HCEC 1CT (cell line): ENCODE measurements around the gene ADCY1.

Source experiments
- DNase-seq: peaks from one replicate; pipeline ENCODE4 v3.0.0-alpha.2; 2017

The ADCY1 gene

DNA sequence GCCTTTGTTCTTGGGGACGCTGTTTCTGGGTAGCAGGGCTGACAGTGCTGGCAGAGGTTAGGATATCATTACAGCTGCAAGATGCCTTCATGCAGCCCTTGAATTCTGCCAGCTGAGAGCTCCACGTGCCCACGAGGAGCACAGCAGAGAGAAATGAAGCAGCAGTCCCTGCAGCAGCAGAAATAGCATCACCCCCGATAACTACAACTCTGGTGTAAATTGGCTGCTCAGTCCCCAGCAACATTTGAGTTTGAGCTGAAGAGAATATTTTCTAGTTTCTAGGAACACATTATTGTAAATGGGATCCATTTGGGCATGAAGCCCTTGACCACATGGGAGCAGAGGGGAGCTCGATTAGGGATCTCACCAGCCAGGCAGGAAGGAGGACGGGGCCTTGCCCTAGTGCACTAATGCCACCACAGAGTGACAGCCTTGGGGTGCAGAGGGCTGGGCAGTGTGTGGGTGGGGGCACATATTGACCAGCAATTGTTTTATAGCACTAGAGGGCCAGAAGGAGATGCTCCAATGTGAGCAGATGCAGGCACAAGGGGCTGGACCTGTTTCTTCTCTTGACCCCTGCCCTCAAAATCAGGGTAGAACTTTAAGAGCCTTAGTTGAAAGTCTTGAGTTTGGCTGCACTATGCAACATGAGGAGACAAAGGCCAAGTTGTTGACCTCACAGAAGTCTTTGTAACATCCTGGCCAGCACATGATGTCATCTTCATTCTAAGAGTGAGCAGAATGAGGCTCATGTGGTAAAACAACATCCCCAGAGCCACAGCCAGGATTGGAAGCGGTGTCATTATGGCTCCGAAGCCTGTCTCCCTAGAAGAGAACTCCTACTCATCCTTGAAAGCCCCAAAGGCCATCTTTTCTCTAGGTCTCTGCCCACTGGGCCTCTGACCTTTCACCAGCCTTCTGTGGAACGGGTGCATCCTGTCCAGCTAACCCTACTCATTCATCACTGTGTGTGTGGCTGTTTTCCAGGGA lies 52.6 kb downstream of the ADCY1 start:
- no peak for DNase-seq

- no peak for DNase-seq
Observed at GRCh38 chr7:45627691-45628456, 53.7 kb downstream of the ADCY1 start.

GRCh38 chr7:45631569-45631968 lies 57.4 kb downstream of the ADCY1 start:
- no peak for DNase-seq

DNA sequence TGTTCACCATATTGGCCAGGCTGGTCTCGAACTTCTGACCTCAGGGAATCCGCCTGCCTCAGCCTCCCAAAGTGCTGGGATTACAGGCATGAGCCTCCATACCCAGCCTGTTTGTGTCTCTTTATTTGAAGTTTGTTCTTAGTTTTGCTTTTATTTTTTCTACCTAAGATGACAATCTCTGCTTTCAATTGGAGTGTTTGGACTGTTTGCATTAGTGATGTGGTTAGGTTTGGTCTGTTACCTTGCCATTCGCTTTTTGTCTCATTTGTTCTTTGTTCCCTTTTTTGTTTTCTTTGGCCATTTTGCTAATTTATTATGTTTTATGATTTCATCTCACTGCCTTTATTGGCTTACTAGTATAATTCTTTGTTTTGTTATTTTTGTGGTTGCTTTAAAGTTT lies 62.6 kb downstream of the ADCY1 start:
- no peak for DNase-seq

DNA sequence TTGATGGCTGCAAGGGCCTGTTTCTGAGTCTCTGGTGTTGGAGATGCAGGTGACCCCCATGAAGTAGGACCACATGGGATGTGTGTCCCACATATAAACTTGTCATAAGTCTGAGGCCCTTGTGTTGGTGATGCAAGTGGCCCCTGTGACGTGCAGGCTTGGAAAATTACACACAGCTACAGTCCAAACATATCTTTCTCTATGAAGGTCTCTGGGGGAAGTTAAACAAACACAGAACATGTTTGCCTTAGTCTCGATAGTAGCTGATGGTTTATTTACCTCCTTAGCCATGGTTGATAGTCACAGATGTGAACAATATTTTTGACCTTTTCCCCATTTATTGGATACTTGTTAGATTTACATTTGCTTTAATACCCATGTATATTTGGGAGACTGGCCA lies 64.7 kb downstream of the ADCY1 start:
- no peak for DNase-seq

- DNase-seq: no peak
Observed at GRCh38 chr7:45642044-45642443, 67.9 kb downstream of the ADCY1 start.

GRCh38 chr7:45643630-45644029 lies 69.5 kb downstream of the ADCY1 start:
- DNase-seq: no peak

- DNase-seq: no peak
Observed at GRCh38 chr7:45644237-45644636, 70.1 kb downstream of the ADCY1 start.

DNA sequence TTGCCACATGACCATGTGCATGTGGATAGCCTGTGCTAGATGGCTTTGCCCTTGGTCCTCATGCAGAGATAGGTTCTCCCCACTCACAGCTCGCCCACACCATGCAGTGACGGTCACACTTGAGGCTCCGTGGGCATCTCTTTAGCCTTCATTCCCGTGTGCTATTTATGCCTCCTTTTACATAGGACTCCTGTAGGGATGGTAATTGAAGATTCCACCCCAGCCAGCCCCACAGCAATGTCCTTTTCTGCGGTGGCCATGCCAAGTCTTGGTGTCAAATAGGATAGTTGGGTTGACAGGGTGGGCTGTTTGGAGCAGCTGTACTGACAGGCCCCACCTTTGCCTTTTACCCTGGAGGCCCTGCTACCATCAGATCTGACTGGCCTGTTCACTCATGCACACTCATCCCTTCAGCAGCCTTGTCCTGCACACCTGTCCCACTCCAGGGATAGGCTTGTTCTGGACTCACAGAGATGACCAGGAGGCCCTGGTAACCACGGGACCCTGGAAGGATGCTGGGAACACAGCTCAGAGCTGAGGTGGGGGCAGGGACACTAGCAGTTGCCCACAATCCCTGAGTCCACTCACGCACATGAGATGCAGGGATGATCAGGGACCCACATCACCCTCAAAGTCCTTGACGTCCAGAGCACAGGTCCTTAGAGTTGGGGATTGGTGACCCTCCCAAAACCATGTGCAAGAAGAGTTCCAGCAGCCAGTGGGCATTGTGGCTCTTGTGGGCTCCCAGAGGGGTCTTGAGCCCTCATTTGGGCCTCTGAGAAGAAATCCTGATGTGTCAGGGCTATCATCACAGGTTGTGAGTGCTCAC lies 71.2 kb downstream of the ADCY1 start:
- no peak for DNase-seq

DNA sequence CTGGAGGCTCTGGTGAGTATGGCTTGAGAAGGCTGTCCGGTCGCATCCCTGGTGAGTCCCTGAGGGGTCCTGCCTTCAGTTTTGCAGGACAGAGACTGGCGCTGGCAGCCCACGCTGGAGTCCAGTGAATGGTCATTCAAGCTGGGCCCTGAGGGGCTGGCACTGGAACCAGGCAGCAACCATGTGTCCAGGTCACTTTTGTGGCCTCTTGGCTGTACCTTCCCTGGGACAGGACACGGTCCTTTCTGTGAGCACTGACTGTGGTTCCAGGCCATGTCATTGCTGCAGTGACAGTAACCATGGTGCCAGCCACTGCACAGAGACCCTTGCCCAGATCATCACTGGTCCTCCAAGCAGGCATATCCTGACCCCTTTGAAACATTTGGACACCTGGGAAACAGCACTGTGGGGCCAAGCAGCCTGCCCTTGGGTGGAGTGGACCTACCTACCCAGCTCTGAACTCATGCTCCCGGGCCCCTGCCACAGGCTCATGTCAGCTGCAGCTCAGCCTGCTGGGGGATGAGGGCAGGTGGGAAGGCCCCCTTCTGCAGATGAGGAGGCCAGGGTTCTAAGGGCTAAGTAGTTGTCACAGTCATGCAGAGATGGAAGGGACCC lies 72.1 kb downstream of the ADCY1 start:
- DNase-seq: no peak

DNA sequence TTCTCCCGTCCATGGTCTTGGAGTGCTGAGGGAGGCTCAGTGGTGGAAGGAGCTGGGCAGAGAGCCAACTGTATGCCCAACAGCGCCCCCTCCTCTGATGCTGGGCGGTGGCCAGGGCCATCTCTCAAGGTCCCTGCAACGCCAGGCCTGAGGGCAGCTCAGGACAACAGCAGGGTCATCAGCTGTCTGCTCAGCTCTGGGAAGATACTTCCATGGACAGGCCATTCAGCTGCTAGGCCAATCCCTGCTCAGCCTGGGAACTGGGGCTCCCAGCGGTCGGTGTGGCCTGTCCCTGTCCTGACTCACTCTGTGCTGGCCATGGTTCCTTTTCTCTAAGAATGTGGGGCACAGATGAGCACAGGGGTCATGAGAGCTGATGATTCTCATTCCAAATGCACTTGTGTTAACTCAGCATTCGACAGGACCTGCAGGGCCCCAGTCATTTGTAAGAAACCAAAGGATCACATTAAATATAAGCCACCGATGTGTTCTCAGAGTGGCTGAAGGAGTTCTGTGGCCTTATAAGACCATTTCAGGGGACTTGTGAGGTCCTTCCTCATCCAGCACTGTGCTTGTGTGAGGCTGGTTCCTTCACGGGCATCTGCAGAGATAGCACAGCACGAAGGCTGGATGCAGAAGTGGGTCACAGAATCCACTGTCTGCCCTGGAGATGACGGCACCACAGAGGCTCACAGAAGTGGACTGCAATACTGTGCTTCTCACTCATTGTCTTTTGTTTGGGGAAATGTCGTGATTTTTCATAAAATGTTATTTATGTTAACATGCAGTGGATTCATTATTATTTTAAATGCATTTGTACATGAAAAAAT lies 73.0 kb downstream of the ADCY1 start:
- peak; percentile 18 for DNase-seq

- no peak for DNase-seq
Observed at GRCh38 chr7:45647967-45648670, 74.0 kb downstream of the ADCY1 start.

DNA sequence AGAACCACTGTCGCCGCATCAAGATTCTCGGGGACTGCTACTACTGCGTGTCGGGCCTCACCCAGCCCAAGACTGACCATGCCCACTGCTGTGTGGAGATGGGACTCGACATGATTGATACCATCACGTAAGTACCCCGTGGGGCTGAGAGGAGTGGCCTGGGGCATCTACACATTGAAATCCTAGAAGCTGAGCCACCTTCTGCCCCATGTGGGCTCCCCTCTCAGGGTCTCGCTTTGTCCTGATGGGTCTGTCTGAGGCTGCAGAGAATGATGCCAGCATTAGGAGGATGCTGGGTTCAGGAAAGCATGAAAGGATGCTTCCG lies 74.5 kb downstream of the ADCY1 start:
- no peak for DNase-seq

GRCh38 chr7:45649560-45650346 lies 75.6 kb downstream of the ADCY1 start:
- DNase-seq: no peak

GRCh38 chr7:45650404-45651394 lies 76.5 kb downstream of the ADCY1 start:
- no peak for DNase-seq

DNA sequence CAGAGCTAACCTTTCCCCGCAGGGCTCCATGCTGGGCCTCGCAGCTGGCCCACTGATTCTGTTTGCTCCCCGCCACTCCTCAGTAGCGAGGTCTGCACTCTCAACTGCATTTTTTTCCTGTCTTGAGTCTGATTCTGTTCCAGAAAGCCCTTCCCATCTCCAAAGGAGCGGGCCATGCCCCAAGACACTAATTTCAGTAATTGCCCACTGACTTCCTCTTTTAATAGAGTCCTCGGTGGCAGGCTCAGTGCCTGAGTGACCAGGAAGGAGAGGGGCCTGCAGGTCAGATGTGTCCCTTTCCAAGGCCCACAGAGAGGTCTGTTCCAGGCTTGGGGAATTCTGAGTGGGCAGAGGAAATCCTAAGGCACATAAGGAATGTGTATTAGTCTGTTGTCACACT lies 77.4 kb downstream of the ADCY1 start:
- DNase-seq: no peak

- no peak for DNase-seq
Observed at GRCh38 chr7:45652630-45653029, 78.5 kb downstream of the ADCY1 start.

DNA sequence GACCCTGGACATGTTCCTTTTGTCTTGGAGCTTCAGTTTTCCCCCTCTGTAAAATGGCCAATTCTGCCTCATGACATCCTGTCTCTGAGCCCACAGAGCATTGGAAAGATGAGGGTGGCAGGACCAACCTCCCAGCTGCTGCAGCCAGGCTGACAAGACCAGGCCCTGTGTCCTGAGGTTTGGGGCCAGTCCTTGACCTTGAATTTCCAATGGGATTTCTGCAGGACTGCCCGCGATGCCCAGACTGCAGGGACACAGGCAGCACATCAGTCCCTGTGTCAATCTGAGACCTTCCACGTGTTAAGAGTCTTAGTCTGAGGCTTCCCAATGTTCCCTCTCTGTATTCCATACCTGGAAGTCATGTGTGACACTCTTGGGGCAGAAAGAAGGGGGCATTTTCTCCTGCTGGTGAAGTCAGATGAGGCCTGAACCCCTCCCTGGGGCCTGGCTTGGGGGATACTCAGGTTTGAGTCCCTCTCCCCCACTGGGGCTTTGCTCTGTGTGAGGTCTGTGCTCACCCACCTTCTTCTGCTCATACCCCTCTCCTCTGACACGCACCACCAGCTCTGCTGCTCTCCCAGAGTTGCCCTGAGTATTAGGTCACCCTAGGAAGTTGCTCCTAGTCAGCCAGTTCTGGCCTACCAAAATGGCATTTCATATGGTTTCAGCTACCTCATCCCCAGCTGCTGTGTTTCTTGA lies 79.2 kb downstream of the ADCY1 start:
- no peak for DNase-seq
